Activated T-cell treated with anti-CD3 and anti-CD28 coated beads, Interleukin-2, amount 50 U/mL, for 48 hours (primary cell): ENCODE results near the gene ADAMTS13.

Experiments
- DNase-seq, 2 experiments: peaks; one replicate each; pipeline ENCODE4 v3.0.0-alpha.2; 2020

ADAMTS13 gene

GRCh38 chr9:133492061-133493021, 70.2 kb downstream of the ADAMTS13 start:
- DNase-seq: no peak

GRCh38 chr9:133493428-133493827, 71.3 kb downstream of the ADAMTS13 start:
- no peak for DNase-seq

GRCh38 chr9:133493845-133494540, 71.8 kb downstream of the ADAMTS13 start:
- no peak for DNase-seq

GRCh38 chr9:133494636-133495326, 72.6 kb downstream of the ADAMTS13 start:
- no peak for DNase-seq

GRCh38 chr9:133495327-133496293, 73.4 kb downstream of the ADAMTS13 start:
- no peak for DNase-seq

- no peak for DNase-seq
Measured at GRCh38 chr9:133496861-133497842, 75.0 kb downstream of the ADAMTS13 start.

GRCh38 chr9:133499132-133499891, 77.1 kb downstream of the ADAMTS13 start:
- DNase-seq: no peak

- no peak for DNase-seq
Measured at GRCh38 chr9:133499892-133500270, 77.7 kb downstream of the ADAMTS13 start.

GRCh38 chr9:133502112-133502511, 79.9 kb downstream of the ADAMTS13 start:
- DNase-seq: no peak

- DNase-seq: no peak
Measured at GRCh38 chr9:133505186-133505830, 83.1 kb downstream of the ADAMTS13 start.

- no peak for DNase-seq
Measured at GRCh38 chr9:133505901-133506652, 83.9 kb downstream of the ADAMTS13 start.

- no peak for DNase-seq
Measured at GRCh38 chr9:133506653-133507038, 84.5 kb downstream of the ADAMTS13 start.

GRCh38 chr9:133507246-133507965, 85.2 kb downstream of the ADAMTS13 start:
- no peak for DNase-seq

- no peak for DNase-seq
Measured at GRCh38 chr9:133508046-133508445, 85.9 kb downstream of the ADAMTS13 start.
